HG03342 (cell line): ENCODE results near the gene PRR7.

Source experiments
- ATAC-seq: cut with Tn5 transposase; IDR thresholded peaks from one replicate; pipeline ENCODE4 v1.9.1; 2021; ENCODE audit warnings: mild to moderate bottlenecking, moderate library complexity; ENCODE audit not compliant: unreplicated experiment

Gene PRR7

DNA sequence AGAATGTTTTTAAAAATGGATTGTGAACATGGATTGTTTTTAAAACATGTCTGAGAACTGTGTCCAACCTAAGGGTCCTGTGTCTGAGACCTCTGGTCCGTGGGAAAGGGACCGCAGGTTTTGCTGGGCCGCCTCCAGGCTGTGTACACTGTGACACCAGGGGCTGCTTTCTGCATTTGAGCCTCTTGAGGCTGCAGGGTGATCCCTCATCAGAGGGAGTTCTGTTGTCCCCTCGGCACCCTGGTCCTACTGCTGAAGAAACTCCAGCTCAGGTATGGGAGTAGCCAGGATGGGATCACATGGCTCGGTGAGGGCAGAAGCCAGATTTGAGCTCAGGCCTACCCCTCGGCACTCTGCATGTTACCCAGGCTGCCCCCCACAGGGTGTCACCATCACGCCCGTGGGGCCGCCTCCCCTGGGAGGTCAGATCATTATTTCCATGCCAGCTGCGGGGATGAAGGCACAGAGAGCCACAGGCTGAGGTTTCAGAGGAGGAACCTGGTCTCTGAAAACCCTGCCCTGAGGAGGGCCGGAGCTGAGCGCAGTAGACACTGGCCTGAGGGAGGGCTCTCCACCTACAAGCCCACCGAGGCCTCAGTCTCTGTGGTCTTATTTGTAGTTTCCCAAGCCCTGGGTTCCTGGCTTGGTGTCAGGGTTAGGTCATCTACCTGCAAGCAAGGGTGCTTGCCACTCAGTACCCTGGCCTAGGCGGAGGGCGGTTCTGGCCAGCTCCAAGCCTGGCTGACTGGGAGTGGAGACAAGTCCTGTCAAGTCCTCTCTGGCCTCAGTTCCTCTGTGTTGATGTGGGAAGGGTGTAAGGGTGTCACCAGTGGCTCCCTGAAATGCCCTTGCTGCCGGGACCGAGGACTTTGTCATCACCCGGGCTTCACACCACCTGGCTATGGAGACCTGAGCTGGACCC lies 2.8 kb downstream of the PRR7 start:
- ATAC-seq, result no peak

DNA sequence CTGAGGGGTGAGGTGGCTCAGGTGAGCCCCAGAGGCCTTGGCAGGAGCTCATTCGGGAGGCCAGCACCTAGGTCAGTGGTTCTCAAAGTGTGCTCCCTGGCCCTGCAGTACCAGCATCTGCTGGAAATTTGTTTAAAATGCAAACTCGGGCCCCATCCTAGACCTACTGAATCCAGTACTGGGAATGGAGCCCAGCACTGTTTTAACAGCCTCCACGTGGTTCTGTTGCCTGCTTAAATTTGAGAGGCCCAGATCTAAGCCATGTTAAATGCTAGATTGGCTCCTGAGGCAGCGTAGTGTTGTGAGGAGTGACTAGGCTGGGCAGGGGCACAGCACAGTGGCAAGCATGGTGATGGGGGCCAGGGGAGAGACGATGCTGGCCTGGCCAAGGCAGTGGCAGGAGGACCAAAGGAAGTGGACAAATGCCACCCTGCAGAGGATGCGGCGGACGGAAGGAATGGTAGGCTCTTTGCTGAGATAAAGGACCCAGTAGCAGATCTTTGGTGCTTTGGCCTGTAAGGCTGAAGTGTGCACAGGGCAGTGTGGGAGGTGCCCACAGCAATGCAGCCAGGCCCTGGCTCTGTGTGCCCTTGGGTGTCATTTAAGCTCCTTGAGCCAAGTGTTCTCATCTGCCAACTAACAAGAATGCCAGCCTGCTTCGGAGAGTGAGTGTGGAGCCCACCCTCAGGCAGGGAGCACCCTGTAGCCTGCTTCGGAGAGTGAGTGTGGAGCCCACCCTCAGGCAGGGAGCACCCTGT lies 4.2 kb downstream of the PRR7 start:
- no peak for ATAC-seq

DNA sequence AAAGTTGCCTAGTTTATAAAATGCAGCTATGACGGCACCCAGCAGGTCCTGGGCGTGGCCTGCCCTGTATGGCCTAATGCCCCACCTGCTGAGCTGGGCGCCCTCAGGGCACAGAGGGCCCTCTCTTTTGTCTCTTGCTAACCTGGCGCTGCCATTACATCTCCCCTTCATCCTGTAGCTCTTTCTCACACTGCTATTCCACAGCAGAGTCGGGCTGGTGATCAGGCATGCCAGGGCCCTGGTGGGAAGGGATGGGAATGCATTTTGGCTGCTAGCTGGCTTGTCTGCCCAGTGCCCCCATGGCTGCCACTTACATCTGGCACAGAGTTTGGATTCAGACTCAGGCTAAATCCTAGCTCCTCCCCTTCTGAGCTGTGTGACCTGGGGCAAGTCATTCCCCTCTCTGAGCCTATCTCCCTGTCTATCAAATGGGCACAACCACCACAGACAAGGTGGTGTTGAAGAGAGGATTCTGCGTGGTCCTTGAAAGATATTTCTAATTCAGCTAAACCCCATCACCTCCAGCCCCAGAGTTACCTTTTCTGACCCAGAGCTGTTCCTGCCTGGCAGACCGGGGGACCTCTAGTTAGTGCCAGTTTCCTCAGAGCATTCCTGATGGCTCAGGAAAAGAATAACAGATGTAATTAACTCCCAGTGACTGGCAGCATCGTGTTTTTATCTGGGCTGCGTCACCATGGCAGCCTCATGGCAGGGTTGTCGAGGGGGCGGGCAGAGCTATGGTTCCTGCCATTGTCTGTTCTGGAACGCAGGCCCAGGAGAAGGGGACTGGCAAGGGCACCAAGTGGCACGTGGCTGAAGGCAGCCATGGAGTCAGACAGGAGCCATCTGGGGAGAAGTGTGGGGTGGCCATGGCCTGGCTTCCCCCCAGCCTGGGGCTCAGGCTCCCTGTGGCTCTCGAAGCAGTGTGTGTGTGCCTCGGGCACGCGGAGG lies 6.3 kb downstream of the PRR7 start:
- ATAC-seq, result no peak

DNA sequence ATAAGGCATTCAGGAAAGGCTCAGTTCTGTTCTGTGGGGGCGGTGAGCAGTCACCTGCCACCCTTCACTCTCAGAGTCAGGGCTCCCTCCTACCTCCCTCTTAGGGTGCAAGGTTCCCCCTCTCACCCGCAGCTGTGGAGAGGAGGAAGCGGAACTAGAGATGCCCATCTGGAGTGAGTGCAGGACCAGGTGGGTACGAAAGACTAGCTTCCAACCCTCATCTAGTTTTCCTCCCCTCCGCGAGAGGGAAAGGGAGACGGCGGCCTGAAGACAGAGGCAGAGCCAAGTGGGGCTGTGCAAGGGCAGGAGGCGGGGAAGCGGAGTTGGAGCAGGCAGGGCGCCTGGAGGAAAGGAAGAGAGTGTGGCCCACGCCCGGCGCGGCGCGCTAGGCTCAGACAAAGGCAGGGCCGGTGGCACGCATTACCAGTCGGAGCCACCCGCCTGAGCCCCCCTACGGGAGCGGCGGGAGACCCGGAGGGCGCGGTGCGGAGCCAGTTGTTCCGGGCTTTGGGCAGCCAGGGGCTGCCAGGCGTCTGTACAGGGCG lies 7.3 kb downstream of the PRR7 start:
- peak; percentile 1 for ATAC-seq

- ATAC-seq, result peak; percentile 51
Observed at GRCh38 chr5:177454397-177455035, 7.9 kb downstream of the PRR7 start.

DNA sequence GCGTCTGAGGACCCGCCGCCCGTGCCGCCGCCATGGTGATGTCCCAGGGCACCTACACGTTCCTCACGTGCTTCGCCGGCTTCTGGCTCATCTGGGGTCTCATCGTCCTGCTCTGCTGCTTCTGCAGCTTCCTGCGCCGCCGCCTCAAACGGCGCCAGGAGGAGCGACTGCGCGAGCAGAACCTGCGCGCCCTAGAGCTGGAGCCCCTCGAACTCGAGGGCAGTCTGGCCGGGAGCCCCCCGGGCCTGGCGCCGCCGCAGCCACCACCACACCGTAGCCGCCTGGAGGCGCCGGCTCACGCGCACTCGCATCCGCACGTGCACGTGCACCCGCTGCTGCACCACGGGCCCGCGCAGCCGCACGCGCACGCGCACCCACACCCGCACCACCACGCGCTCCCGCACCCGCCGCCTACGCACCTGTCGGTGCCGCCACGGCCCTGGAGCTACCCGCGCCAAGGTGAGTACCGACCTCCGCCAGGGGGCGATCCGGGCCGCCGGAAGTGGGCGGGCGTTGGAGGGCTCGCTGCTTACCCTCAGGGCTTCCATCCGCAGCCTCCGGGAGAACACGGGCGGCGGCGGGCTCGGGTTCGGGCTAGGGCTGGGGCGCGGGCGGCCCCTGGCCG lies 8.5 kb downstream of the PRR7 start:
- peak; percentile 46 for ATAC-seq

- ATAC-seq, result no peak
Observed at GRCh38 chr5:177455661-177456590, 9.3 kb downstream of the PRR7 start.

- ATAC-seq, result no peak
Observed at GRCh38 chr5:177456591-177456964, 10.0 kb downstream of the PRR7 start.

DNA sequence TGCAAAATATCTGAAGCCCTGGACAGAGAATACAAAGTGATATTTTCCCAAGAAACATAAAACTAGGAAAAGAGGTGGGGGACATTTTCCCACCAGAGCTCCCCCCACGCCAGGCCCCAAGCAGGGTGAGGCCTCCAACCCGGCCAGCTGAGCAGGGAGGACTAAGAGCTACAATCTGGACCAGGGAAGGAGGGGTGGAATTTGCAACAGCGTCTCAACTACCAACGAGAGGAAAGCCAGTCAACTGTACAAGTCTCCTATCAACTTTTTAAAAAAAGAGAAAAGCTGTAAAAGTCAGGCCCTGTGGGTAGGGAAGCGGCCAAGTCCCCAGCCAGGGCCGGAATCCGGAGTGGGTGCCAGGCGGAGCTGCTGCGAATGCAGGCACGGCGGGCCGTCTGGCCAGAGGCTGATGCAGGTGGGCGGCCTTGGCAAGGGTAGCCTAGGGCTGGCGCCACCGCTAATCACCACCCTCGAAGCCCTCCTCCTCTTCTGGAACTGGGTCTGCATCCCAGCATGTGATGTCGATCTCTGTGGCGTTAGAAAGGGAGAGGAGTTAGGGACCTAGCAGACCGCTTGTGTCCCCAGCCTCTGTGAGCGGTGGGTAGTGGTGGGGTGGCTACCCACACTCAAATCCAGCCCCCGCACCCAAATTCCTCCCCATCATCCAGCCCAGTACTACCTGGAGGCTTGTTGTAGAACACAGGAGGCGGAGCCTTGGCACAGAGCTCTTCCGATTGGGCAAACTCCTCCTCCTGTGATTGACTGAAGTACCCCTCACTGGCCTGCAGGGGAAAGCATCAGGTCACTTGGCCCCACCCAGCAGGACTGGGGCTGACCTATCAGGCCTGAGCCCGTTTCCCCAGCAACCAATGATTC lies 10.6 kb downstream of the PRR7 start:
- ATAC-seq, result peak; percentile 41

DNA sequence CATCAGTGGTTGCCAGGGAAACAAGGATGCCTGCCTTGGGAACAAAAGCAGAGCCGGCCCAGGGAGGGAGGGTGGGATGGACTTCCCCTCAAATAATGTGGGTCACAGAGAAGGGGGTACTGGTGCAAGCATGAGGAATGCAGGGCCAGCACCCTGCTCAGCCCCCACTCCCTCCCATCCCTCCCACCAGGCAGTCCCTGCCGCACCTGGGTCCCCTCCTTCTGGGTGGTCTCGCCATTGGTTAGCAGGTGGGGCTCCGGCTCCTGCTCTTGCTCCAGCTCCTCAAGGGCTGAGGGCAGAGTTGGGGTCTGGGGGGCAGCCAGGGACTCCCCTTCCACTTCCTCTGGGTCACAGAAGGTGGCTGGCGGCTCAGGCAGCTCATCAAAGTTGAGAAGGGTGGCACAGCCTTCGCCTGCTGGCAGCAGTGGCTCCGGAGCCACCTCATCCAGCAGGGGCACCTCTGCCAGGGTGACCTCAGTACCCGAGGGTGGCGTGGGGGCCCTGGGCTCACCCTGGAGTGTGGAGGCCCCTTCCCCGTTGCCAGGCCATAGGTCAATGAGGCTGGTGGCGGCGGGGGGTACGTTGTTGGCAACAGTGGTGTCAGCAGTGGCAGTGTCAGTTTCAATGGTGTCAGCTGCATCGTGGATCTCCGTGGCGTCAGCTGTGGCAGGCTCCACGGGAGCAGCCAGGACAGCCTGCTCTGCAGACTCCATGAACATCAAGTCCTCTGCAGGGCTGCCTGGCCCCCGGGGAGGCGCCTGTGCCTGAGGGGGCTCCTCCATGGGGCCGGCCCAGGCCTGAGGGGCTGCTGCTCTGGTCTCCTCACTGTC lies 11.5 kb downstream of the PRR7 start:
- ATAC-seq, result no peak

DNA sequence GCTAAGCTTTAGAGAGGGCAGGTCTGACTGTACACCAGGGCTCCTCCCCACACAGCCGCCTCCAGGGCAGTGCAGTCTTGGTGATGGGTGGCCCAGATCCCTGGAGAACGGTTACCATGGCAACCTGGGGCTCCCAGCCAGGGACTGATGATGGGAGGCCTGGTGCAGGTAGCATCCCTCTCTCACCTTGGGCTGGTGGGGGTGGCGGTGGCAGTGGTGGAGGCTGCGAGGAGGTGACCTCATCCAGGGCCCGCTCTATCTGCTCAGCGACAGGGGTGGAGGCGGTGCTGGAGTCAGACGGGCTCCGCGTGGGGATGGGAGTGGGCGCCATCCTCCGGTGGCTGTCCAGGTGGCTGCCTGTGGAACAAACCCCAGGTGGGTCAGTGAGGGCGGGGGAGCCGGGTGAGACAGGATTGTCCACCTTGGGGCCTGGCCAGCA lies 12.3 kb downstream of the PRR7 start:
- ATAC-seq, result no peak

GRCh38 chr5:177459357-177459756 lies 12.7 kb downstream of the PRR7 start:
- no peak for ATAC-seq

DNA sequence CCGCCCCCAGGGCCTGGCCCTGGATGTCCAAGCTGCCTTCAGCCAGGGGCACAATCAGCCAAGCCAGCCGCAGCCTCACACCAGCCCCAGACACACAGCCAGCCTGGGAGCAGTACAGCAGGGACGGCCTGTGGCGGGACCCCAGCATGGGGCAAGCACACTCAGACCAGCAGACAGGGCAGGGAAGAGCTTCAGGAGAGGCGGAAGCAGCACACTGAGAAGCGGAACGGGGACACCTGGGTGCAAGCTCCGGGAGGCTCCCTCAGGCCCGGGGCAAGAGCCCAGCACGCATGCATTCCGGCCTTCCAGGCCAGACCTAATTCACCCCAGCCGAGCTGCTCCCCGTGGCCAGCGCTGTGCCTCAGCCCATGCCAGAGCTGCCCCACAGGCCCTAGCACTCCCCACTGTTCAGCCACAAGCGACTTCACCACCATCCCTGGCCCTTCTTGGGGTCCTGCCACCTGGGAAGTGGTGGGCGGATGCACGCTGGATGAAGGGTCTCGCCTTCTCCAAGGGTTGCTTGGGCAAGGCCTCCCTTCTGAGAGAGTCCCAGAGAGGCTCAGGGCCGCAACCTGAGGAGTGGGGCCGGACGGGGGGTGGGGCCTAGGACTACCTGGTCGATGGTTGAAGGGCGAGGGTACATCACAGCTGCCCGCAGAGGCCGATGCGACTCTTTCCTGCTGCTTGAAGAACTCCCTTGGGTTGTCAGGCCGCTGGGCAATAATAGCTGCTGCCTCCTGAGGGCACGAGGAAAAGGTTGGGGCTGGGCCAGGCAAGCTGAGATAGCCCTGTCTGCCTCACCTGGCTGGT lies 13.4 kb downstream of the PRR7 start:
- ATAC-seq, result no peak

GRCh38 chr5:177462021-177462670 lies 15.5 kb downstream of the PRR7 start:
- ATAC-seq, result no peak

DNA sequence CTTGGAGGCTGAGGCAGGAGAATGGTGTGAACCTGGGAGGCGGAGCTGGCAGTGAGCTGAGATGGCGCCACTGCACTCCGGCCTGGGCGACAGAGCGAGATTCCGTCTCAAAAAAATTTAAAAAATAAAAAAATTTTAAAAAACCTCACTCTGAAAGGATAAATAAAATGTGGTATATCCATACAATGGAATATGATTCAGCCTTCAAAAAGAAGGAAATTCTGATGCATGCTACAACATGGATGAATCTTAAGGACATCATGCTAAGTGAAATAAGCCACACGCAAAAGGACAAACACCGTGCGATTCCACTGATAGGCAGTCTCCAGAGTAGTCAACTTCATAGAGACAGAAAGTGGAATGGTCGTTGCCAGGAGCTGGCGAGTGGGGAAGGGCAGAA lies 18.4 kb downstream of the PRR7 start:
- no peak for ATAC-seq
